GM12878 (cell line): ENCODE data around the gene TMEM163. TPM values are rescaled to one million over a fixed set of nuclear protein-coding genes. Genes with fewer than 3 reads are reported as not detected.

ENCODE experiments used
- ATAC-seq: fragments of 200-7000 bp; cut with Tn5 transposase; 3 replicates; pipeline ENCODE4 v1.9.1; 2020; ENCODE audit warnings: mild to moderate bottlenecking, moderate library complexity
- BruUV-seq: library from RNA; stranded (reverse); fragments of 400-500 nt; replicated peaks from 2 replicates; lab custom pipeline; 2021; lab: Mats Ljungman, UMichigan
- CTCF ChIA-PET: fragments of 300-600 bp; sonication (Branson Sonifier 250); formaldehyde crosslinking; extraction: SDS; loops from one replicate; lab custom pipeline; 2021; ENCODE audit warnings: inconsistent platforms; lab: Yijun Ruan, JAX
- POLR2A ChIA-PET: fragments of 350-600 bp; formaldehyde crosslinking; extraction: SDS; loops from one replicate; lab custom pipeline; 2021; ENCODE audit warnings: inconsistent platforms; lab: Charles Lee
- RAD21 ChIA-PET: fragments of 300-600 bp; sonication (Branson Sonifier 250); formaldehyde crosslinking; loops from one replicate; lab custom pipeline; 2023; ENCODE audit warnings: antibody characterized with exemption; ENCODE audit not compliant: unreplicated experiment; lab: Charles Lee
- SMC1A ChIA-PET: fragments of 300-600 bp; sonication (Branson Sonifier 250); formaldehyde crosslinking; loops from one replicate; lab custom pipeline; 2023; ENCODE audit not compliant: unreplicated experiment, uncharacterized antibody; lab: Charles Lee
- DNase-seq: peaks from one replicate; pipeline ENCODE4 v3.0.0-alpha.2; 2011; ENCODE audit warnings: low read depth, low spot score
- FAIRE-seq: peaks from 3 replicates; lab custom pipeline; 2011; peaks lifted over from hg19 to GRCh38; lab: Jason Lieb, UNC
- H2AFZ ChIP-seq: 2 replicates; pipeline ENCODE4 v1.6.0; 2011; ENCODE audit warnings: low read depth, low read length, control low read depth; ENCODE audit not compliant: control insufficient read depth
- H3K27ac ChIP-seq: 2 replicates; pipeline ENCODE4 v1.5.1; 2011; ENCODE audit warnings: control low read depth; ENCODE audit not compliant: control insufficient read depth, insufficient read depth
- H3K27me3 ChIP-seq, 2 experiments: replicated peaks in 1 of 2; 2 replicates each; pipeline versions ENCODE4 v1.6.0 to v1.6.1; 2011; ENCODE audit warnings: low read length in 1 of 2; ENCODE audit not compliant: control insufficient read depth in 2 of 2, insufficient read depth in 2 of 2
- H3K36me3 ChIP-seq, 2 experiments: 2 replicates each; pipeline ENCODE4 v1.5.1; 2011; ENCODE audit warnings: low read length in 1 of 2; ENCODE audit not compliant: control insufficient read depth in 2 of 2, insufficient read depth in 2 of 2
- H3K4me1 ChIP-seq: 2 replicates; pipeline ENCODE4 v1.6.1; 2011; ENCODE audit warnings: mild to moderate bottlenecking, low read length, moderate library complexity, mixed read lengths; ENCODE audit not compliant: control insufficient read depth, insufficient read depth
- H3K4me2 ChIP-seq: 2 replicates; pipeline ENCODE4 v1.6.0; 2011; ENCODE audit warnings: control low read depth; ENCODE audit not compliant: control insufficient read depth, insufficient read depth
- H3K4me3 ChIP-seq: fragments of 200-600 bp; sonication (generic); 2 replicates; pipeline ENCODE4 v1.5.1; 2016
- H3K79me2 ChIP-seq: 2 replicates; pipeline ENCODE4 v1.6.0; 2011; ENCODE audit warnings: low read length; ENCODE audit not compliant: control insufficient read depth, insufficient read depth
- H3K9ac ChIP-seq: 2 replicates; pipeline ENCODE4 v1.8.0; 2011; ENCODE audit warnings: low read length, control low read depth, mixed read lengths; ENCODE audit not compliant: control insufficient read depth, insufficient read depth
- H3K9me3 ChIP-seq: replicated peaks from 3 replicates; pipeline ENCODE4 v1.5.1; 2011; ENCODE audit warnings: mild to moderate bottlenecking, low read length; ENCODE audit not compliant: control insufficient read depth, insufficient read depth
- H4K20me1 ChIP-seq: 2 replicates; pipeline ENCODE4 v1.6.0; 2011; ENCODE audit not compliant: control insufficient read depth, insufficient read depth
- ATF7 ChIP-seq: fragments of 450-650 bp; IDR thresholded peaks from 2 replicates; pipeline ENCODE4 v1.6.1; 2016; ENCODE audit warnings: low read depth, mild to moderate bottlenecking
- BACH1 ChIP-seq: fragments of 450-650 bp; IDR thresholded peaks from 2 replicates; pipeline ENCODE4 v1.6.1; 2017; ENCODE audit warnings: mild to moderate bottlenecking, borderline replicate concordance
- IRF3 ChIP-seq: fragments of 450-650 bp; IDR thresholded peaks from 2 replicates; pipeline ENCODE4 v1.6.1; 2014; ENCODE audit warnings: mild to moderate bottlenecking
- KDM1A ChIP-seq: fragments of 200-600 bp; sonication (generic); IDR thresholded peaks from 2 replicates; pipeline ENCODE4 v1.6.1; 2016; ENCODE audit warnings: borderline replicate concordance
- KLF5 ChIP-seq: fragments of 450-650 bp; IDR thresholded peaks from 2 replicates; pipeline ENCODE4 v1.6.1; 2014; ENCODE audit warnings: mild to moderate bottlenecking; ENCODE audit not compliant: partially characterized antibody
- NRF1 ChIP-seq: conservative IDR thresholded peaks from 2 replicates; pipeline ENCODE4 v1.6.1; 2011; ENCODE audit warnings: mild to moderate bottlenecking, low read depth, low read length, improper control_type of control experiment
- PML ChIP-seq: IDR thresholded peaks from 2 replicates; pipeline ENCODE4 v1.6.1; 2012; ENCODE audit warnings: low read length, inconsistent platforms
- RELB ChIP-seq: fragments of 450-650 bp; IDR thresholded peaks from 2 replicates; pipeline ENCODE4 v1.6.1; 2017; ENCODE audit warnings: low read depth, mild to moderate bottlenecking, moderate library complexity
- SREBF2 ChIP-seq: IDR thresholded peaks from 2 replicates; pipeline ENCODE4 v1.6.1; 2012; ENCODE audit warnings: mild to moderate bottlenecking, low read length
- STAT1 ChIP-seq: fragments of 450-650 bp; conservative IDR thresholded peaks from 2 replicates; pipeline ENCODE4 v1.6.1; 2014; ENCODE audit warnings: antibody characterized with exemption, mild to moderate bottlenecking
- STAT3 ChIP-seq: IDR thresholded peaks from 2 replicates; pipeline ENCODE4 v1.6.1; 2011; ENCODE audit warnings: low read depth, low read length, improper control_type of control experiment
- SUPT20H ChIP-seq: IDR thresholded peaks from 2 replicates; pipeline ENCODE4 v1.6.1; 2011; ENCODE audit warnings: low read depth, mild to moderate bottlenecking, low read length, moderate library complexity, borderline replicate concordance; ENCODE audit not compliant: control insufficient read depth
- USF2 ChIP-seq: IDR thresholded peaks from 2 replicates; pipeline ENCODE4 v1.6.1; 2011; ENCODE audit warnings: low read depth, low read length, improper control_type of control experiment, borderline replicate concordance
- ZNF217 ChIP-seq: fragments of 450-650 bp; IDR thresholded peaks from 2 replicates; pipeline ENCODE4 v1.6.1; 2017; ENCODE audit warnings: antibody characterized with exemption, mild to moderate bottlenecking
- ZSCAN29 ChIP-seq: fragments of 450-650 bp; IDR thresholded peaks from 2 replicates; pipeline ENCODE4 v1.6.1; 2017; ENCODE audit warnings: mild to moderate bottlenecking, moderate library complexity
- ZZZ3 ChIP-seq: IDR thresholded peaks from 2 replicates; pipeline ENCODE4 v1.6.1; 2011; ENCODE audit warnings: low read depth; ENCODE audit not compliant: control insufficient read depth, insufficient read length
- WGBS: methylation state at CpG from one replicate; pipeline ENCODE4 v1.1.6; 2016; ENCODE audit warnings: low lambda C conversion rate; ENCODE audit not compliant: insufficient replicate concordance, insufficient coverage; ENCODE audit errors: missing lambda C conversion rate; 5-methylcytosine and 5-hydroxymethylcytosine counted together
- in situ Hi-C: fragments of 300-500 bp; cut with MboI; formaldehyde crosslinking; loops from 9 replicates; pipeline ENCODE4 v1.14.3; 2018; ENCODE audit warnings: mixed read lengths
- intact Hi-C: fragments of 100-400 bp; cut with micrococcal nuclease; formaldehyde crosslinking; loops from one replicate; pipeline ENCODE4 v1.14.2; 2022; ENCODE audit not compliant: unreplicated experiment
- polyA plus RNA-seq, 11 experiments: library from polyadenylated mRNA; depleted of rRNA in 4 of 11; unstranded in 6 of 11; stranded (reverse) in 5 of 11; fragments of >200 nt; fragmentation: Nextera tagmentation in 4 of 11; fragmentation: Illumina TruSeq in 1 of 11; extraction: Ambion mirVana in 4 of 11; extraction: Trizol in 1 of 11; gene quantifications; 1 replicate in 1 of 11; 2 replicates in 10 of 11; pipeline versions ENCODE4 v1.2.1 to v1.2.3, GENCODE V29; 2011 to 2016; ENCODE audit warnings: inconsistent platforms in 2 of 11, missing spikeins in 2 of 11, low read depth in 1 of 11
- total RNA-seq, 4 experiments: library from RNA; depleted of rRNA in 3 of 4; stranded (reverse); fragments of >200 nt in 3 of 4; fragmentation: Illumina TruSeq in 1 of 4; extraction: Trizol in 1 of 4; gene quantifications; 2 replicates each; pipeline versions ENCODE4 v1.2.1 to v1.2.3, GENCODE V29; 2013 to 2021
- TF ChIP-seq, protein P1 (sequence below): fragments of 450-650 bp; IDR thresholded peaks from 2 replicates; pipeline ENCODE4 v1.6.1; 2017; ENCODE audit warnings: mild to moderate bottlenecking, moderate library complexity

TMEM163 gene
- total and polyA plus RNA-seq, 10 of the 15 experiments (the other 5 are each of a cell fraction or from before 2014, with no cell fraction given), result 0.05 to 0.11 (median 0.07) TPM; not detected in 4

DNA sequence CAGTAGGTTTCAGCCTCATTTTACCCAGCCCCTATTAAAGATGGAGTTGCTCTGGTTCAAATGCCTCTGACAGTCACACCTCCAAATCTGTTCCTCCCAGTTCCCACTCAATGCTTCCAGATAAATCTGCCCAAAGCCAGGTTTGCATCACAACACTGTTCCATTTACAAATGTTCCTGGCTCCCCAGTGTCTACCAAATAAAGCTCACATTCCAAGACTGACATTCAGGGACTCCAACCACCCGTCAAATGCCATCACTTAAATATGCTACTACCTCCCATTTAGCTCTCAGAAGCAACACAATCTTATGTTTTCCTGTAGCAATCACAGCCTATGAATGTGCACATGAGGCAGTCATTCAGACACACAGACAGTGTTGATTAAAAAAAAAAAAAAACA, 127.3 kb downstream of the TMEM163 start:
- CTCF ChIA-PET, result no interaction called here
- 22% methylated on average over 1 of the region's 1 CpG for WGBS
- no TSS peak for BruUV-seq
- Histone ChIP-seq H3K4me1 (no peaks in the 10 kb centered on the region; the same call in 1 of the 2 replicates), H3K9ac (no peak overlapping the region), H3K27ac (no peak overlapping the region), H3K4me2 (no peak overlapping the region), H4K20me1 (no peaks in the 10 kb centered on the region), H3K79me2 (no peaks in the 10 kb centered on the region), H3K27me3 (no peaks in the 10 kb centered on the region), H3K36me3 (no peaks in the 10 kb centered on the region), H3K9me3 (peaks cover 12% of the 10 kb centered on the region; the same call in 2 of the 3 replicates), H2AFZ (no peak overlapping the region), H3K4me3 (no peak overlapping the region)
- SMC1A ChIA-PET, result interaction anchor here (0.7 to 1.4 kb wide), 2 partner anchors 10 to 17 kb away, joined by 3 read pairs; no protein-coding TSS in a partner anchor
- DNase-seq (no peak), ATAC-seq (no peak), FAIRE-seq (no peak)
- no peak for TF ChIP-seq RELB
- TF ChIP-seq IRF3, result no peak
- TF ChIP-seq ZZZ3, result no peak
- no peak for TF ChIP-seq NRF1
- no peak for TF ChIP-seq SREBF2
- no peak for TF ChIP-seq STAT3
- TF ChIP-seq USF2, result no peak
- no peak for TF ChIP-seq PML
- no peak for TF ChIP-seq ZNF217
- TF ChIP-seq ATF7, result no peak
- TF ChIP-seq KLF5, result no peak
- no peak for TF ChIP-seq KDM1A
- TF ChIP-seq, protein P1, sequence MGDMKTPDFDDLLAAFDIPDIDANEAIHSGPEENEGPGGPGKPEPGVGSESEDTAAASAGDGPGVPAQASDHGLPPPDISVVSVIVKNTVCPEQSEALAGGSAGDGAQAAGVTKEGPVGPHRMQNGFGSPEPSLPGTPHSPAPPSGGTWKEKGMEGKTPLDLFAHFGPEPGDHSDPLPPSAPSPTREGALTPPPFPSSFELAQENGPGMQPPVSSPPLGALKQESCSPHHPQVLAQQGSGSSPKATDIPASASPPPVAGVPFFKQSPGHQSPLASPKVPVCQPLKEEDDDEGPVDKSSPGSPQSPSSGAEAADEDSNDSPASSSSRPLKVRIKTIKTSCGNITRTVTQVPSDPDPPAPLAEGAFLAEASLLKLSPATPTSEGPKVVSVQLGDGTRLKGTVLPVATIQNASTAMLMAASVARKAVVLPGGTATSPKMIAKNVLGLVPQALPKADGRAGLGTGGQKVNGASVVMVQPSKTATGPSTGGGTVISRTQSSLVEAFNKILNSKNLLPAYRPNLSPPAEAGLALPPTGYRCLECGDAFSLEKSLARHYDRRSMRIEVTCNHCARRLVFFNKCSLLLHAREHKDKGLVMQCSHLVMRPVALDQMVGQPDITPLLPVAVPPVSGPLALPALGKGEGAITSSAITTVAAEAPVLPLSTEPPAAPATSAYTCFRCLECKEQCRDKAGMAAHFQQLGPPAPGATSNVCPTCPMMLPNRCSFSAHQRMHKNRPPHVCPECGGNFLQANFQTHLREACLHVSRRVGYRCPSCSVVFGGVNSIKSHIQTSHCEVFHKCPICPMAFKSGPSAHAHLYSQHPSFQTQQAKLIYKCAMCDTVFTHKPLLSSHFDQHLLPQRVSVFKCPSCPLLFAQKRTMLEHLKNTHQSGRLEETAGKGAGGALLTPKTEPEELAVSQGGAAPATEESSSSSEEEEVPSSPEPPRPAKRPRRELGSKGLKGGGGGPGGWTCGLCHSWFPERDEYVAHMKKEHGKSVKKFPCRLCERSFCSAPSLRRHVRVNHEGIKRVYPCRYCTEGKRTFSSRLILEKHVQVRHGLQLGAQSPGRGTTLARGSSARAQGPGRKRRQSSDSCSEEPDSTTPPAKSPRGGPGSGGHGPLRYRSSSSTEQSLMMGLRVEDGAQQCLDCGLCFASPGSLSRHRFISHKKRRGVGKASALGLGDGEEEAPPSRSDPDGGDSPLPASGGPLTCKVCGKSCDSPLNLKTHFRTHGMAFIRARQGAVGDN, result no peak
- no peak for TF ChIP-seq STAT1
- TF ChIP-seq ZSCAN29, result no peak
- TF ChIP-seq SUPT20H, result no peak
- no peak for TF ChIP-seq BACH1
- intact Hi-C loops, result no loop called here
- RAD21 ChIA-PET, result no interaction called here
- POLR2A ChIA-PET, result no interaction called here
- in situ Hi-C loops, result no loop called here
